Upper lobe of left lung (tissue), 6 donors: ENCODE data around the gene HAGHL. TPM values are rescaled to one million over a fixed set of nuclear protein-coding genes. Genes with fewer than 3 reads are reported as not detected.

Source experiments
- ATAC-seq, 2 donors: fragments of 200-7000 bp; cut with Tn5 transposase; one replicate each; pipeline ENCODE4 v1.9.1; 2022; ENCODE audit warnings: mild to moderate bottlenecking in 2 of 2, moderate library complexity in 2 of 2; ENCODE audit not compliant: low FRiP score in 2 of 2
- DNase-seq, 2 donors: peaks; one replicate each; pipeline ENCODE4 v3.0.0-alpha.2; 2019 to 2020
- H3K27ac ChIP-seq, 4 donors: fragments of 200-600 bp; sonication (generic); one replicate each; pipeline ENCODE4 v1.5.1; 2016 to 2019
- H3K27me3 ChIP-seq, 4 donors: fragments of 200-600 bp; sonication (generic); one replicate each; pipeline ENCODE4 v1.5.1; 2017 to 2019
- H3K36me3 ChIP-seq, 4 donors: fragments of 200-600 bp; sonication (generic); one replicate each; pipeline ENCODE4 v1.5.1; 2016 to 2019
- H3K4me1 ChIP-seq, 4 donors: fragments of 200-600 bp; sonication (generic); one replicate each; pipeline ENCODE4 v1.5.1; 2018 to 2019
- H3K4me3 ChIP-seq, 4 donors: fragments of 200-600 bp; sonication (generic); one replicate each; pipeline ENCODE4 v1.5.1; 2017 to 2019; ENCODE audit warnings: mild to moderate bottlenecking in 2 of 4, moderate library complexity in 1 of 4
- H3K9me3 ChIP-seq, 4 donors: fragments of 200-600 bp; sonication (generic); one replicate each; pipeline ENCODE4 v1.5.1; 2018 to 2019
- EP300 ChIP-seq, 4 donors: sonication (generic); formaldehyde crosslinking; IDR thresholded peaks; one replicate each; pipeline ENCODE4 v1.5.1; 2017; ENCODE audit warnings: antibody characterized with exemption in 4 of 4, control low read depth in 2 of 4
- POLR2A ChIP-seq, 4 donors: fragments of 450-650 bp; IDR thresholded peaks; one replicate each; pipeline ENCODE4 v1.5.1; 2016 to 2017; ENCODE audit warnings: antibody characterized with exemption in 4 of 4, mild to moderate bottlenecking in 2 of 4
- POLR2AphosphoS5 ChIP-seq, 2 donors: sonication (generic); formaldehyde crosslinking; IDR thresholded peaks; one replicate each; pipeline ENCODE4 v1.5.1; 2017; ENCODE audit warnings: antibody characterized with exemption in 2 of 2
- WGBS, 2 donors: methylation state at CpG; one replicate each; pipeline ENCODE4 v1.1.5; 2017 to 2018; 5-methylcytosine and 5-hydroxymethylcytosine counted together
- total RNA-seq, 6 donors: library from RNA; depleted of rRNA in 4 of 6; stranded (reverse); fragments of >200 nt in 4 of 6; gene quantifications; one replicate each; pipeline versions ENCODE4 v1.1.0 to v1.2.1, GENCODE V29; 2016 to 2021
- TF ChIP-seq, protein P1 (sequence below), 6 experiments: fragments of 450-650 bp in 4 of 6; fragments of 200-600 bp in 2 of 6; sonication (generic) in 2 of 6; IDR thresholded peaks; one replicate each; pipeline ENCODE4 v1.5.1; 2016 to 2019; ENCODE audit warnings: antibody characterized with exemption in 6 of 6
- donor health status: DM: no; HTN: no; CAD: no; lungs with moderate emphysema.
- donor health status: DM: no; HTN: yes; CAD: no; lungs with severe emphysema.

Gene HAGHL
- total RNA-seq, 6 donors from 2014 or later, result 4.0 to 43.0 (median 13.5) TPM

DNA sequence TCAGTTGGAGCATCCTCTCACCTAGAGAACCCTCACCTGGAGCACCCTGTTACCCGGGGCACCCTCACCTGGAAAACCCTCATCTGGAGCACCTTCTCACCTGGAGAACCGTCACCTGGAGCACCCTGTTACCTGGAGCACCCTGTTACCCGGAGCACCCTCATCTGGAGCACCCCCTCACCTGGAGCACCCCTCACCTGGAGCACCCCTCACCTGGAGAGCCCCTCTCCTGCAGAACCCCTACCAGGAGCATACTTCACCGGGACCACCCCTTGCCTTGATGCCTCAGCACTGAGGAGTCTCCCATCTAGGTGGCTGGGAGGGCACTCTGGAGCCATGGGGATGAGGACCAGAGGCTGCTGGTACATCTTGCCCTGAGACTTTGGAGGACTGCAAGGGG is 17.9 kb upstream of the HAGHL start:
- DNase-seq (peak in 1 of 2 donors; percentile 2), ATAC-seq (no peak)
- 43 to 48% methylated on average over 2 to 3 of the region's 4 CpGs for WGBS, 2 donors
- Histone ChIP-seq H3K4me3 (no peak overlapping the region), H3K27ac (no peak overlapping the region), H3K4me1 (peaks cover 7 to 27% (median 11%) of the 10 kb centered on the region in 4 donors), H3K36me3 (no peaks in the 10 kb centered on the region), H3K27me3 (peaks cover 5 to 61% (median 38%) of the 10 kb centered on the region in 4 donors), H3K9me3 (no peaks in the 10 kb centered on the region)
- TF ChIP-seq EP300 (IDR thresholded peaks at IDR 0.05) (no peak), POLR2AphosphoS5 (IDR thresholded peaks at IDR 0.05) (no peak)

GRCh38 chr16:709566-710499 is 17.1 kb upstream of the HAGHL start:
- H3K36me3 ChIP-seq, result no peaks in the 10 kb centered on the region
- H3K27ac ChIP-seq, result no peak overlapping the region
- peaks cover 5 to 56% (median 30%) of the 10 kb centered on the region in 4 donors for H3K27me3 ChIP-seq
- no peak overlapping the region for H3K4me3 ChIP-seq
- H3K9me3 ChIP-seq, result no peaks in the 10 kb centered on the region
- DNase-seq (peak in 1 of 2 donors; percentile 64), ATAC-seq (no peak)
- H3K4me1 ChIP-seq, result peaks cover 13 to 32% (median 18%) of the 10 kb centered on the region in 4 donors
- TF ChIP-seq POLR2AphosphoS5 (IDR thresholded peaks at IDR 0.05) (no peak), POLR2A (IDR thresholded peaks at IDR 0.05) (no peak), EP300 (IDR thresholded peaks at IDR 0.05) (no peak)
- TF ChIP-seq, protein P1, sequence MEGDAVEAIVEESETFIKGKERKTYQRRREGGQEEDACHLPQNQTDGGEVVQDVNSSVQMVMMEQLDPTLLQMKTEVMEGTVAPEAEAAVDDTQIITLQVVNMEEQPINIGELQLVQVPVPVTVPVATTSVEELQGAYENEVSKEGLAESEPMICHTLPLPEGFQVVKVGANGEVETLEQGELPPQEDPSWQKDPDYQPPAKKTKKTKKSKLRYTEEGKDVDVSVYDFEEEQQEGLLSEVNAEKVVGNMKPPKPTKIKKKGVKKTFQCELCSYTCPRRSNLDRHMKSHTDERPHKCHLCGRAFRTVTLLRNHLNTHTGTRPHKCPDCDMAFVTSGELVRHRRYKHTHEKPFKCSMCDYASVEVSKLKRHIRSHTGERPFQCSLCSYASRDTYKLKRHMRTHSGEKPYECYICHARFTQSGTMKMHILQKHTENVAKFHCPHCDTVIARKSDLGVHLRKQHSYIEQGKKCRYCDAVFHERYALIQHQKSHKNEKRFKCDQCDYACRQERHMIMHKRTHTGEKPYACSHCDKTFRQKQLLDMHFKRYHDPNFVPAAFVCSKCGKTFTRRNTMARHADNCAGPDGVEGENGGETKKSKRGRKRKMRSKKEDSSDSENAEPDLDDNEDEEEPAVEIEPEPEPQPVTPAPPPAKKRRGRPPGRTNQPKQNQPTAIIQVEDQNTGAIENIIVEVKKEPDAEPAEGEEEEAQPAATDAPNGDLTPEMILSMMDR (IDR thresholded peaks at IDR 0.05), result no peak
- WGBS, 2 donors, result 13 to 39% methylated on average over 10 to 30 of the region's 30 CpGs

DNA sequence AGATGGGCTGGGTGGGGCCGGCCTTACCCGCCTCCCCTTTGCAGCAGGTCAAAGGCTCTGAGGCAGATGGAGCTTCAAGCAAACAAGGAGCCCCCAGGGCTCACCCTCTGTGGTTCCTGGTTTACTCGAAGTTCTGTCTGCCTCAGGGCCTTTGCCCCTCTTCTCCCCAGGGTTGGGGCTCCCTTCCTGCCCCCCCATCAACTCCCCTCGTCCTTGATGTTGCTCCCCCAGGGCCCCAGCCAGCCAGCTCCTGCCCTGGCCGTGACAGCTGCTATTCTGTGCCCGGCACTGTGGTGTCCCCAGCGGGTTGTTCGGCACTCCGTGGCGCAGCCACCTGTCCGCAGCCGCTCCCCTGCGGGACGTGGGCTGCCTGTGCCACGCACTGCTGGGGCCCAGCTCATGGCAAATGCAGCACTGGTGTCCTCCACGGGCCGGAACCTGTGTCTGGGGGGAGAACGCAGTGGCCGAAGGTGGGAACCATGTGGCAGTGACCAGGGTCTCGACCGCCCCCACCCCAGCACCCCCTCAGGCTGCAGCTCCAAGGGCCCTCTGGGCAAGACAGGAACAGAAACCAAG is 16.3 kb upstream of the HAGHL start:
- peaks cover 5 to 48% (median 24%) of the 10 kb centered on the region in 4 donors for H3K27me3 ChIP-seq
- no peak for ATAC-seq
- DNase-seq, result peak in 1 of 2 donors; percentile 77
- TF ChIP-seq EP300 (IDR thresholded peaks at IDR 0.05) (no peak), POLR2A (IDR thresholded peaks at IDR 0.05) (no peak), POLR2AphosphoS5 (IDR thresholded peaks at IDR 0.05) (no peak)
- TF ChIP-seq, protein P1 (IDR thresholded peaks at IDR 0.05), result no peak
- H3K9me3 ChIP-seq, result no peaks in the 10 kb centered on the region
- no peak overlapping the region for H3K4me3 ChIP-seq
- peaks cover 13 to 30% (median 17%) of the 10 kb centered on the region in 4 donors for H3K4me1 ChIP-seq
- H3K36me3 ChIP-seq, result no peaks in the 10 kb centered on the region
- 79% methylated on average over 20 of the region's 21 CpGs; no CpG with 5 or more reads in 1 of the 2 donors for WGBS, 2 donors
- no peak overlapping the region for H3K27ac ChIP-seq

- H3K27me3 ChIP-seq, result peaks cover 4 to 46% (median 22%) of the 10 kb centered on the region in 4 donors
- ATAC-seq (no peak), DNase-seq (no peak)
- no peaks in the 10 kb centered on the region for H3K9me3 ChIP-seq
- H3K36me3 ChIP-seq, result no peaks in the 10 kb centered on the region
- H3K4me1 ChIP-seq, result peaks cover 15 to 31% (median 21%) of the 10 kb centered on the region in 4 donors
- WGBS, 2 donors, result 61 to 88% methylated on average over 5 to 9 of the region's 12 CpGs
- H3K27ac ChIP-seq, result no peak overlapping the region
- no peak overlapping the region for H3K4me3 ChIP-seq
- TF ChIP-seq POLR2AphosphoS5 (IDR thresholded peaks at IDR 0.05) (no peak), POLR2A (IDR thresholded peaks at IDR 0.05) (no peak), EP300 (IDR thresholded peaks at IDR 0.05) (no peak)
- TF ChIP-seq, protein P1 (IDR thresholded peaks at IDR 0.05), result no peak
Observed at GRCh38 chr16:711084-711483, 15.8 kb upstream of the HAGHL start.
